ENCODE data around the gene EPB41. TPM values are rescaled to one million over a fixed set of nuclear protein-coding genes. Genes with fewer than 3 reads are reported as not detected.
A peak's percentile ranks its signal among the peaks of the same experiment; 100 is the strongest.

The EPB41 gene
- polyA plus RNA-seq, 2 of the 4 experiments (the other 2 are of a cell fraction): 4.9 to 12.8 TPM

- TF ChIP-seq CTCF (IDR thresholded peaks at IDR 0.05) (peak; percentile 73), RCOR1 (IDR thresholded peaks at IDR 0.05; ENCODE audit: low read depth, low read length) (no peak), CHD4 (IDR thresholded peaks at IDR 0.05; ENCODE audit: borderline replicate concordance) (no peak), KDM1A (IDR thresholded peaks at IDR 0.05; ENCODE audit: low read depth) (no peak)
Measured at GRCh38 chr1:28877132-28877781, 37.1 kb upstream of the EPB41 start (continued).

- no peak for FAIRE-seq
- POLR2A ChIA-PET: interaction anchor here (0.6 kb wide), 1 partner anchor 230 kb away, joined by 5 read pairs; the partner anchor contains the start of gene RNU11
- Histone ChIP-seq H3K27ac (no peak overlapping the region), H3K9me3 (no peaks in the 10 kb centered on the region), H3K4me1 (peaks cover 9% of the 10 kb centered on the region; the same call in 2 of the 3 replicates), H3K4me2 (no peak overlapping the region), H3K4me3 (no peak overlapping the region)
- no peak for DNase-seq (ENCODE audit: low read depth in 1 of 2, low spot score in 1 of 2)
- no peak for ATAC-seq
- CTCF ChIA-PET: interaction anchor here (0.6 to 12.9 kb wide), 8 partner anchors 64 to 528 kb away, joined by 3 to 512 read pairs (median 6); no protein-coding TSS in a partner anchor
- WGBS (ENCODE audit: missing lambda C conversion rate): 71% methylated on average over 4 of the region's 4 CpGs
- TF ChIP-seq MAX (IDR thresholded peaks at IDR 0.05): no peak
- no peak for TF ChIP-seq ZFP36 (IDR thresholded peaks at IDR 0.05; ENCODE audit: borderline replicate concordance, partially characterized antibody)
- no peak for TF ChIP-seq CBX2 (IDR thresholded peaks at IDR 0.05; ENCODE audit: borderline replicate concordance, low read depth)
- no peak for TF ChIP-seq RFX5 (IDR thresholded peaks at IDR 0.05)
- TF ChIP-seq HOXB13 (CRISPR knock-in tag; IDR thresholded peaks at IDR 0.05; ENCODE audit: low read depth): no peak
Measured at GRCh38 chr1:28878796-28879195, 35.6 kb upstream of the EPB41 start.

- POLR2A ChIA-PET: interaction anchor here (1.0 to 1.1 kb wide), 3 partner anchors 152 to 320 kb away, joined by 3 to 5 read pairs (median 3); partner anchors contain the start of gene SRSF4
- TF ChIP-seq PHF8 (IDR thresholded peaks at IDR 0.05; ENCODE audit: borderline replicate concordance, low read depth) (no peak), ELK1 (IDR thresholded peaks at IDR 0.05; ENCODE audit: low read depth, low read length) (0 out of 2 replicates have a peak, but pooled peaks have one; percentile 12), MAZ (IDR thresholded peaks at IDR 0.05; ENCODE audit: borderline replicate concordance, low read depth, low read length) (no peak), RNF2 (IDR thresholded peaks at IDR 0.05; ENCODE audit: borderline replicate concordance, low read depth) (no peak), HEYL (CRISPR knock-in tag; IDR thresholded peaks at IDR 0.05) (no peak), KDM5A (IDR thresholded peaks at IDR 0.05) (no peak), ZFP36 (IDR thresholded peaks at IDR 0.05; ENCODE audit: borderline replicate concordance, partially characterized antibody) (no peak), SMC3 (IDR thresholded peaks at IDR 0.05) (peak; percentile 98), RAD21 (conservative IDR thresholded peaks at IDR 0.05 in 1 of 2, IDR thresholded peaks at IDR 0.05 in 1 of 2) (peak; percentile 98), MYC (IDR thresholded peaks at IDR 0.05; ENCODE audit: borderline replicate concordance, low read length) (no peak), CTCF (IDR thresholded peaks at IDR 0.05) (peak; percentile 88), JUN (IDR thresholded peaks at IDR 0.05) (no peak), MAX (IDR thresholded peaks at IDR 0.05) (no peak), USF2 (IDR thresholded peaks at IDR 0.05) (no peak), KDM1A (IDR thresholded peaks at IDR 0.05; ENCODE audit: low read depth) (no peak)
- Histone ChIP-seq H3K9me3 (no peaks in the 10 kb centered on the region), H3K4me2 (peak overlapping the region; percentile 43; the same call in 2 of the 3 replicates), H3K4me3 (no peak overlapping the region), H3K4me1 (peaks cover 36% of the 10 kb centered on the region), H3K27ac (peak overlapping the region; percentile 48 to 56; a peak in 4 of 6 replicates)
- CTCF ChIA-PET: interaction anchor here (0.5 to 12.9 kb wide), 58 partner anchors 9 to 332 kb away, joined by 3 to 512 read pairs (median 5); partner anchors contain the start of genes EPB41, OPRD1 and SRSF4
- ATAC-seq: peak; percentile 79 to 86
- WGBS (ENCODE audit: missing lambda C conversion rate): 31% methylated on average over 12 of the region's 13 CpGs
- no peak for FAIRE-seq
- peak; percentile 75 to 91 for DNase-seq (ENCODE audit: low read depth in 1 of 2, low spot score in 1 of 2)
Measured at GRCh38 chr1:28882009-28882628, 32.2 kb upstream of the EPB41 start.

Data from A549 (cell line).